Measurements from ENCODE around the gene FHOD3.
"Not testable (repeated sequence)": the region's sequence is repeated elsewhere in the genome, so short reads cannot be mapped to it uniquely, and the experiment has no call there.

FHOD3 gene

DNA sequence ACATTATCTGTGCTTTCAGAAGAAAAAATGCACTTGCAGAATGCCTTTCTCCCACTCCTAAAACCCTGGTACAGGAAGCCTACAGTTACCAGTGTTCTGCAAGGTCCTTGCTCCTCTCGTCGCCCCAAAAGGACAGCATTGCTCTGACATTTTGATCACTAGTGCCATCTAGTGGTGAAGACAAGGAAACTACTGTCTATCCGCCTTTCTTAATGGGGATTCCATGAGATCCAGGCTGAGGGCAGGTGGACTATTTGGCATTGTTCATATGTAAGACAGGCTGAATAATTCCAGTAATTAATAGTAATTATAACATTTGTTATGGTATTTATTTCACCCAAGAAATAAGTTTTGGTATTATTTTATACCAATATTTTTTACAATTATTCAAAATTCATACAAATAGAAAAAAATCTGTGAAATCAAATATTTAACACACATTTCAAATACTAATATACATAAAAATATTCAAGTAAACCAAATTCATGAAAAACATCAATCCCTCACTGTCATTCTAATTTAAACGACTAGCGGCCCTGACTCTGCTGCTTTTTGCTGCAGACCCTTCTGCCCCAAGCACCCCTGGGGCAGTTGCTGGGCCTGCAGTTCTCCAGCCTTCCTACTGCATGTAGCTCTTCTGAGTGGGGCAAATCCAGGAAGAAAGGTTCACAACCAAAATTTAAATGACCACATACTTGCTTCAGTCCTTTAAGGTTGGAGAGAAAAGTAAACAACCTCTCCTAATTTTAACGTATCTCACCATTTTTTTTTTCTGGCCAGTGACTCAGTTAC lies 512.3 kb downstream of the FHOD3 start:
- peak in 1 of 2 donors; percentile 3 for DNase-seq (ENCODE audit: extremely low read depth in 1 of 2, low read depth in 1 of 2)

- DNase-seq (ENCODE audit: extremely low read depth in 1 of 2, low read depth in 1 of 2) = no peak
Measured at GRCh38 chr18:36811430-36811829, 513.9 kb downstream of the FHOD3 start.

- DNase-seq (ENCODE audit: extremely low read depth in 1 of 2, low read depth in 1 of 2) = no peak
Measured at GRCh38 chr18:36811955-36812354, 514.4 kb downstream of the FHOD3 start.

DNA sequence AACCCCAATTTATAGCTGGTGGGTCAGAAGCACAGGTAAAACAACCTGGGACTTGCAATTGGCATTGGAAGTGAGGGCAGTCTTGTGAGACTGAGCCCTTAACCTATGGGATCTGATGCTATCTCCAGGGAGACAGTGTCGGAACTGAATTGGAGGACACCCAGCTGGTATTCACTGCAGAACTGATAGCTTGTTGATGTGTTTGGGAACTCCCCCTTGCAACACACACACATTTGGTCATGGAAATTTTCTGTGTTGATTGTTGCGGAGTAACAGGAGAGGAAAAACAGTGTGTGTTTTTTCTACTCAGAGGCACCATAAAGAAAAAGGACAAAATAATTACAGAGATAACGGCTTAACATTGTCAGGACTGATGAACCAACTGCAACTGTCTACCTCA lies 515.2 kb downstream of the FHOD3 start:
- DNase-seq (ENCODE audit: extremely low read depth in 1 of 2, low read depth in 1 of 2) = no peak

GRCh38 chr18:36813101-36813775 lies 515.7 kb downstream of the FHOD3 start:
- DNase-seq (ENCODE audit: extremely low read depth in 1 of 2, low read depth in 1 of 2) = no peak

- DNase-seq (ENCODE audit: extremely low read depth in 1 of 2, low read depth in 1 of 2) = no peak
Measured at GRCh38 chr18:36813824-36814223, 516.3 kb downstream of the FHOD3 start.

DNA sequence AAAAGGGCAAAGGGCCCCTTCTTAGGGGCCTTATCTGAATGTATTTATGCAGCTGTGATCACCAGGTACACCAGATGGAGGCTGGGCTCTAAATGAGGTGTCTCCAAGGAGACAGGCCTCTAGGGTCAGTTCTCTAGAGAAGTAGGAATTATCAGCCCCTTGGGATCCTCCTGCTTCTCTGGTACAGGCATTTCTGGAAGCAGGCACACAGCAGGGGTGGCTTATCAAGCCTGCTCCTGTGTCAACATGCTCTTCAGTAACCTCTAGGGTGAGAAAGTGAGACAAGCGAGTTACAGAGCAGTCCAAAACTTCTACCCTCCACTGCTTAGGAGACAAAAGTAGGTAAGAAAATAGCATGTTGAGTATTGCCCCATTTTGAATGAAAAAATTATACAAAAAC lies 517.5 kb downstream of the FHOD3 start:
- DNase-seq (ENCODE audit: extremely low read depth in 1 of 2, low read depth in 1 of 2) = no peak

DNA sequence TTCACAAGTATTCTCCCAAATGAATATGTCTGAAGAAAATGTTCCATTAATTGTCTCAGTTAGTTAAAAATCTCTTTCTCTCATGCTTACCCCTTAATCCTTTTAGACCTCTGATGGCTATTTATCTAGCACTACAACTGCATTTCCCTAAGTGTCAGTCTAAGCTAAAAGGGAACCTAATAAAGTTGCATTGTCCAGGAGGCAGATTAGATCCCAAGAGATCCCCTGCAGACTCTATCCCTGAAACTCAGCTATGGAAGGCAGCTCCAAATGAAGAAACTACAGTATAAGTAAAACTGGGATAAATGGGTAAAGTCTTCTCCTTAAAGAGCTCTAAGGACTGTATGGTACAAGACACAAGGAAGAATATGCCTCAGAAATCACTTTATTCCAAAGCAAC lies 518.6 kb downstream of the FHOD3 start:
- DNase-seq (ENCODE audit: extremely low read depth in 1 of 2, low read depth in 1 of 2) = not testable (repeated sequence)

GRCh38 chr18:36817039-36817438 lies 519.5 kb downstream of the FHOD3 start:
- DNase-seq (ENCODE audit: extremely low read depth in 1 of 2, low read depth in 1 of 2) = no peak

DNA sequence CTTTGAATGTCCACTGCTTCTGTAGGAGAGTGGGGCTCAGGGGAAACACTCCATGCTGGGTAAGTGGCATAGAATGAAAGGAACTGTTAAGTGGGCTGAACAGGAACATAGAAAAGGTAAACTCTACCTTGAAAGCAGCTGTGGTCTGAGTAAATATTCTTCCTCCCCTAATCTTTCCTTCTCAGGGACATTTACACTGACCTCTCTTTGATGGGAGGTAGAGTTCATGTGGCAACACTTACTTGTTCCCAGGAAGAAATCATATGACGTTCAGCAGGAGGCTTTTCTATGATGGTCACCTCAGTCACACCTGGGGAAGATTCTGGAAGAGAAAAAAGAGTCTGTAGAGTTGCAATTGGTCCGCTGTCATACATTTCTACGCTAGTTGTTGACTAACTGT lies 521.1 kb downstream of the FHOD3 start:
- no peak for DNase-seq (ENCODE audit: extremely low read depth in 1 of 2, low read depth in 1 of 2)

DNA sequence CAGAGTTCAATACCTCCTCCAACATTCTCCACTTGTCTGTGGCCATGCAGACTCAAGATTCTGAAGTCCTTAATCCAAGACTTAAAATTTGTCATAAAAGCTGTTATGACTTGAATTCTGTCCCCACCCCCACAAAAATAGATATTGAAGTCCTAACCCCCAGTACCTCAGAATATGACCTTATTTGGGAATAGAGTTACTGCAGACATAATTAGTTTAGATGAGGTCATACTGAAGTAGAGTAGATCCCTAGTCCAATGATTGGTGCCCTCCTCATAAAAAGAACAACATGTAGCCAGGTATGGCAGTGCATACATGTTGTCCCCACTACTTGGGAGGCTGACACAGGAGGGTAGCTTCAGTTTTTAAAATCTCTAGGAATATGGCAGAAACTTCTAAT lies 522.1 kb downstream of the FHOD3 start:
- no peak for DNase-seq (ENCODE audit: extremely low read depth in 1 of 2, low read depth in 1 of 2)

- no peak for DNase-seq (ENCODE audit: extremely low read depth in 1 of 2, low read depth in 1 of 2)
Measured at GRCh38 chr18:36821681-36822080, 524.2 kb downstream of the FHOD3 start.

DNA sequence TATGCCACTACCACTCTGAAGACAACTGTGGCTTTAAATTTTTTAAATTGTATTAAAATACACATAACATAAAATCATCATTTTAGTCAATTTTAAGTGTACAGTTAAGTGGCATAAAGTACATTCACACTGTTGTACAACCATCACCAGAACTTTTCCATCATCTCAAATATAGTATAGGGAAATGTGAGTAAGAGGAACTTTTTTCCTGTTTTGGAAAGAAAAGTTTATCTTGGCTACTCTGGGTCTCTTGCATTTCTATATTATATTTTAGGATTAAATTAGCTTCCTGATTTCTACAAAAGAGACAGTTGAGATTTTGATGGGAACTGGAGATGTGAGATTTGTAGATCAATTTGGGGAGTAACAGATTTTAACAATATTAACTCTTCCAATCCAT lies 528.0 kb downstream of the FHOD3 start:
- no peak for DNase-seq (ENCODE audit: extremely low read depth in 1 of 2, low read depth in 1 of 2)

- DNase-seq (ENCODE audit: extremely low read depth in 1 of 2, low read depth in 1 of 2) = no peak
Measured at GRCh38 chr18:36826556-36826955, 529.0 kb downstream of the FHOD3 start.

DNA sequence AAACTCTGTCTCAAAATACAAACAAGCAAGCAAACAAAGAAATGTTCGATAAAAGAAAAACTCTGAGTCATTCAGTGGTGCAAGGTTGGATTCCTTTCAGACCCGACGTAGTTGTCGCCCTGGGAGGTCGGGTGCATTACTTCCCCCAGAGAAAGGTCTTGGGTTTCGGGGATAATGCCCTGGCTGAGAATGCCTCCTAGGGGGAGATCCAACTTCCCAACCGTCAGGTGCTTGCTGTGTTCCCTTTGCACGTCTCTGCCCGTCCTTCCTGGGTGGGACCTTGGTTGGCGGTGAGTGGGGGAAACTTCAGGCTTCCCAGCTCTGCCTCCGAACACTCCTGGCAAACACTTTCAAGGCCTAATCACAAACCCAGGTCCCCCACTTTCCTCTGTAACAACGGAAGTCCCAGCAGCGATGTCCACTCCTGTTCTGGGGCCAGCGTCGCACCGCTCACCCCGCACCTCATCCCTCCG lies 530.7 kb downstream of the FHOD3 start:
- no peak for DNase-seq (ENCODE audit: extremely low read depth in 1 of 2, low read depth in 1 of 2)

DNA sequence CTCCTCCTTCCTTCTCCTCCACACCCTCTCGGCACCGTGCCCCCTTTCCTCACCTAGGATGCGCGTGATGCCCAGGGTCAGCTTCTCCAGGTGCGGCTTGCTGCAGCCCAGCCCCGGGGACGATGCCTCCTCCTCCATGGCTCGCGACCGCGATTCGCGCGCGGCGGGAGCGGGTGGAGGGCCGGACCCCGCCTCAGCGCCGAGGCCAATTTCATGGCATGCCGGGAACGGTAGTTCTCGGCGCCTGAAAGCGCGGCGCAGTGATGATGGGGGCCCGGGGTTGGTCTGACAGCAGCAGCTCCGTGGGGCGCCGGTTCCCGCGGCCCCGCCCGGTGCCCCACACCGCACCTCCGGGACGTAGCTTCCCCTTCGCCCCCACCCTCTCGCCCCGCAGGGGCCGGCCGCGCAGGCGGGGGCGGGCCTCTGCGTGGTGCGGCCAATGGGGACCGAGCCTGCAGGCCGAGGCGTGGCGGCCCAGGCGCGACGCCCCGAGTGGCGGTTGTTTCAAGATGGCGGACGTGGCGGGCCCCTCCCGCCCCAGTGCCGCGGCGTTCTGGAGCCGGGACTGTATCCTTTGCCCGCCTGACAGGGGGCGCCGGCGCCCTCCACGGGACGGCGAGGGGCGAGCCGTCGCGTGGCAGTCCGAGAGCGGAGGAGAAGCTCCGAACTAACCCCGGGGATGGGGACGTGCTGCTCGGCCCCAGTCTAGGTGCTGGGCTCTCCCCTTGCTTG lies 531.3 kb downstream of the FHOD3 start, which contains the start of the genes KIAA1328 and TPGS2:
Gene KIAA1328 (plus strand): TSS at position 498 of the 732 bp plus-strand sequence. CDS start 12 bp downstream, at position 510.
Gene TPGS2 (minus strand): TSS at position 373 of the 732 bp plus-strand sequence. CDS start 235 bp downstream, at position 138.
- DNase-seq (ENCODE audit: extremely low read depth in 1 of 2, low read depth in 1 of 2) = peak; percentile 78 to 79
